Choroid plexus epithelial cell (primary cell): ENCODE results near the gene FBXW12.

ENCODE experiments used
- DNase-seq: peaks from one replicate; pipeline ENCODE4 v3.0.0-alpha.2; 2010; ENCODE audit warnings: low read depth
- H3K4me3 ChIP-seq: 2 replicates; pipeline ENCODE4 v1.5.1; 2011; ENCODE audit warnings: low read depth, mild to moderate bottlenecking, control low read depth, low read length, moderate library complexity
- TF ChIP-seq, protein P1 (sequence below): conservative IDR thresholded peaks from 2 replicates; pipeline ENCODE4 v1.5.1; 2011; ENCODE audit warnings: low read depth, mild to moderate bottlenecking, control low read depth, inconsistent platforms, low read length, moderate library complexity

FBXW12 gene

DNA sequence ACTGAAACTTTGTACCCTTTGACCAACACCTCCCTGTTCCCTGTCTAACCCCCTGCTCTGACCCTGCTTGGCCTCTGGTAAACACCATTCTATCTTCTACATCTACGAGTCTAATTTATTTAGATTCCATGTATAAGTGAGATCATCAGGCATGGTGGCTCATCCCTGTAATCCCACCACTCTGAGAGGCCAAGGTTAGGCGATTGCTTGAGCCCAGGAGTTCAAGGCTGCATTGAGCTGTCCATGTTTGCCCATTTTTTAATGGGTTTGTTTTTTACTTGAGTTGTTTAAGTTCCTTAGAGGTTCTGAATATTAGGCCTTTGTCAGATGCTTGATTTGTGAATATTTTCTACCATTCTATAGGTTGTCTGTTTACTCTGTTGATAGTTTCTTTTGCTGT lies 16.9 kb downstream of the FBXW12 start:
- DNase-seq = no peak
- TF ChIP-seq, protein P1, sequence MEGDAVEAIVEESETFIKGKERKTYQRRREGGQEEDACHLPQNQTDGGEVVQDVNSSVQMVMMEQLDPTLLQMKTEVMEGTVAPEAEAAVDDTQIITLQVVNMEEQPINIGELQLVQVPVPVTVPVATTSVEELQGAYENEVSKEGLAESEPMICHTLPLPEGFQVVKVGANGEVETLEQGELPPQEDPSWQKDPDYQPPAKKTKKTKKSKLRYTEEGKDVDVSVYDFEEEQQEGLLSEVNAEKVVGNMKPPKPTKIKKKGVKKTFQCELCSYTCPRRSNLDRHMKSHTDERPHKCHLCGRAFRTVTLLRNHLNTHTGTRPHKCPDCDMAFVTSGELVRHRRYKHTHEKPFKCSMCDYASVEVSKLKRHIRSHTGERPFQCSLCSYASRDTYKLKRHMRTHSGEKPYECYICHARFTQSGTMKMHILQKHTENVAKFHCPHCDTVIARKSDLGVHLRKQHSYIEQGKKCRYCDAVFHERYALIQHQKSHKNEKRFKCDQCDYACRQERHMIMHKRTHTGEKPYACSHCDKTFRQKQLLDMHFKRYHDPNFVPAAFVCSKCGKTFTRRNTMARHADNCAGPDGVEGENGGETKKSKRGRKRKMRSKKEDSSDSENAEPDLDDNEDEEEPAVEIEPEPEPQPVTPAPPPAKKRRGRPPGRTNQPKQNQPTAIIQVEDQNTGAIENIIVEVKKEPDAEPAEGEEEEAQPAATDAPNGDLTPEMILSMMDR = no peak
- H3K4me3 ChIP-seq = no peak overlapping the region

DNA sequence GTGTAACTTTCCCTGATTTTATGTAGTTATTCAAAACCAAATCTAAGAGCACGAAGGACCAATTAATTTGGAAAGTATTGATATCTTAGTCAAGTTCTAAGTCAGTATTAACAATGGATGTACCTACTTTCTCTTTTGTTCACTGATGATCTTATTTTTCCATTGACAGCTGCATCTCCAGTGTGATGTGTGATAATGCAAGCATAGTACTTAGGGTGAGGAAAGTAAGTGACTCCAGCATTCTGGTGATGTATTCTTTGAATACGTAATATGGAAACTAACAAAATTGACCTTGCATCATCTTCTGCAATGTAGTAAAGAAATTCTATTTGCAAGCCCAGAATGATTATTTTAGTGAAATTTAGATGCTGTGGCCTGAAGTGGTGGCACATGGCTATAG lies 22.4 kb downstream of the FBXW12 start:
- TF ChIP-seq, protein P1 = no peak
- no peak for DNase-seq

GRCh38 chr3:48395714-48396113 lies 23.7 kb downstream of the FBXW12 start:
- TF ChIP-seq, protein P1 = no peak
- no peak for DNase-seq

More for the DNA sequence above, 22.4 kb downstream of the FBXW12 start:
- H3K4me3 ChIP-seq = no peak overlapping the region

GRCh38 chr3:48397767-48398681 lies 26.0 kb downstream of the FBXW12 start:
- DNase-seq = no peak
- no peak overlapping the region for H3K4me3 ChIP-seq
- TF ChIP-seq, protein P1 = no peak

More at GRCh38 chr3:48395714-48396113, 23.7 kb downstream of the FBXW12 start:
- H3K4me3 ChIP-seq = no peak overlapping the region

DNA sequence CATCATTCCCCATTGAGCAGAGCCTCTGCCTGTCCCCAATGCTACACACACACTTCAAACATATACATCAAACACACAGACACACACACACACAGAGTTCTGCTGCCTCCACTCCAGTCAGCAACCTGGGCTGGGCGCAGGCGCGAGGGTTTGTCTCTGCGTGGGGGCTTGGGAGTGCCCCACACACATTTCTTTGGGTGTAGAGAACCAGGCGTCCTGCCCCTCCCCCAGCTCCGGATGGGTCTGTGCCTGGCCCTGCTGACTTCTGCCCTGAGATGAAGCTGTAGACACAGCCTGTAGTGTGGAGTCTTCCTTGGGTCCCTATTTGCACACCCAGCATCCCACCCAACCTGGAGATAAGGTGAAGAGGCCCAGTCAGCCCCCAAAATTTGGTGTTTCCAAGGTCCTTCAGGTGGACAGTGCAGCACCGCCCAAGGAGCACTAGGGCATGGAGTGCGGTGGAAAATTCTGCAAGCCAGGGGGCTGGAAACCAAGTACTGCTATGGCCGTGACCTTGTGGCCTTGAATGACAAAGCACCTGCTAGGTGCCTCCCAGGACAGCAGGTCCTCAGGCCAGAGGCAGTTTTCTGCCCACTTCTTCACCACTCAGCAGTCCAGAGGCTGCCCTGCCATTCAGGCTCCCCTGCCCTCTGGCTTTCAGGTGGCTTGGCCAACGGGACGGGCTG lies 26.8 kb downstream of the FBXW12 start:
- TF ChIP-seq, protein P1 = no peak
- no peak overlapping the region for H3K4me3 ChIP-seq
- DNase-seq = no peak

DNA sequence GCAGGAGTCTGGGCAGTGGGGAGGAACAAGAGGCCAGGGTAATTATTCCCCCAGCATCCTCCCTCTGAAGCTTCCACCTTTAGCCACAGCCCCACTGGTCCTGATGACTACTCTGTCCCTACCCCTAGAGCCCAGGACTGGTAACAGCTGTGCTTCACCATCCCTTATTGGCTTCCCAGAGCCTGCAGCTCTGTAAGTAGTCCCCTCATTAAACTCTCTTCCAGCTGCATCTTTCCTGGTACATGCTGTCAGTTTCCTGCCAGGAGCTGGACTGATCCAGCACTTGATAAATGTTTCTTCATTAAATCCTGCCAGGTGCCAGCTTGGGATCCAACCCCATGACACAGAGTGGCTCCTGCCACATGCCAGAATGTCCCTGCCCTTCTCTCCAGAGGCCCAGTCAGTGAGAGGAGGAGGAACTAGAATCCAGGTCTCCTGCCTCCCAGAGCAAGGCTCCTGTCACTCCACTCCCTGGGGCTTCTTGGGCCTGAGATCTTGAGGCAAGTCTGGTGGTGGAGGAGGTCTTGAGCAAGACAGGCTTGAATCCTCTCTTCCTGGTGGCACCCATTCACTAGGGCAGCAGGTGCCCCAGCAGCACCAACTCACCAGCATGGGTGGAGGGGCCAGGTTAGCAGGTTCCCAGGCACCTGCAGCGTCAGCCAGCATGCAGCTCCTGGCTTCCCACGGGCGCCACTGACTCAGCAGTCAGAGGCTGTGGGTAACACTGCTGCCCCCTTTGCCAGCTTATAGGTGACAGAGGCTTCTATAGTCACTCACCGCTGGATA lies 27.6 kb downstream of the FBXW12 start:
- H3K4me3 ChIP-seq = no peak overlapping the region
- DNase-seq = no peak
- TF ChIP-seq, protein P1 = no peak
